GDM1 (cell line): ENCODE results near the gene AK8.

Experiments
- DNase-seq: peaks from one replicate; lab custom pipeline; 2025; lab: John Stamatoyannopoulos, UW

AK8 gene

DNA sequence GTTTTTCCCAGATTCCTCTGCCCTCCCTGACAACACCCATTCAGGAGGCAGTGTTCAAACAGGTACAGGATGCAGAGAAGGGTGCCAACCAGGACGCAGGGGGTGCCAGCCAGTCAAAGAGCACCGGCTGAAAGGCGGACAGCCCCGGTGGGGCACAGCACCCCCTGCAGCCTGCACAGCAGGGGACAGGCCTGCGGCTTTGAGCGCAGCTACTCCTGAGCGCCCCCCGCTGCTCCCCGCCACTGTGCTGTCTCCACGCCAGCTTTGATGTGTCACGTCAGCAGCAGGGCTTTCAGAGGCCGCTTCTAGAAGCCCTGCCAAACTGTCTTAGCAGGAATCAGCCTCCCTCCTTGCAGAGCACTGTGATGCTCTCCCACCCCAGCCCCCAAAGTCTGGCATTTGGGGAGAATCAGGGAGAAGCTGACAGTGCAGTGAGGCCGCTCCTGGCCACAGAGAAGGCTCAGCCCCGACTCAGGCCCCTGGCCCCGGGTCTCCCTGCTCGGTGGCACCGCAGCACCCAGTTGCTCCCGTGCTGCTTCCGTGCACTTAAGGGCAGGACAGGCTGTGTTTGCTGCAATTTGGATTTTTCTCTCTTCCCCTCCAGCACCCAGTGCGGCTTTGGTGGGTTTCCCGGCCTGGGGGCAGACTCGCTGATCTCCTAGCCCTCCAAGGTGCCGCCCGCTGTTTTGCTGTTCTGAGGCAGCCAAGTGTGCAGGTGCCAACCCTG lies 20.3 kb downstream of the AK8 start:
- no peak for DNase-seq

- DNase-seq: no peak
These were observed 21.1 kb downstream of the AK8 start for GRCh38 chr9:132857031-132857430.

- no peak for DNase-seq
These were observed 22.2 kb downstream of the AK8 start for GRCh38 chr9:132855904-132856303.

DNA sequence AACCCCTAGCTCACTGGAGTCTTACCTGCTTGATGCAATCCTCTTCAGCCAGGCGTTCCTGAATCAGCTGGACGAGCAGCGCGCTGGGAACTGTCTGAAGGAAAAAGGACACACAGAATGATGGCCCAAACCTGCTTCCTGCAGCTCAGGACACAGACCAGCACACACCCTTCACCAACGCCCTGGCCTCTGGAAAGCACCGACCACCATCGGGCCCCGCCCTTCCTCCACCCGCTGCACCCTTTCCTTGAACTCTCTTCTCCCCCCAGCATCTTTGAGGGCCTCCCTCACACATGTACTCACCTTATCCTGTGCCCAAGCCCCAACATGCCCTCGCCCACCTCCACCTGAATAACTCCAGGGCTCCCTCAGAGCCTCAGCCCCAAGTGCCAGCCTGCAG lies 23.3 kb downstream of the AK8 start:
- DNase-seq: no peak

- no peak for DNase-seq
These were observed 24.6 kb downstream of the AK8 start for GRCh38 chr9:132853482-132853881.

DNA sequence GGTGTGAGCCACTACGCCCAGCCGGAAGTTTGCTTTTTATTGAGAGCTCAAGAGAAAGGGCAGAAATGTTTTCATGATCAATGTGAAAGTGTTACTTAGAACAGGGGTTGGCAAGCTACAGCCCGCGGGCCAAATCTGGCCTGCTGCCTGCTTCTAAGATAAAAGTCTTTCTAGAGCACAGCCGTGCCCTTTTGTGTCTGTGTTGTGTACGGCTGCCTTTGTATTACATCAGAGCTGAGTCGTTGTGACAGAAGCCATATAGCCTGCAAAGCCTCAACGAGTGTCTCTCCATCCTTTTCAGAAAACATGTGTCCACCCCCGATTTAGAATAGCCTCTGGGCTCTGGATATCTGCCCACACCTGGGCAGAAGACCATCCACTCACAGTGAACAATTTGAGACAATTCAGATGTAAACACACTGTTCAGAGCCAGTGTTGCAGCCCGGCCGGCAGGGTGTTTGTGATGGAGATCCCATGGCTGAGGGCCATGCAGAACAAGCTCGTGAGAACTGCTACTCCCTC lies 28.8 kb downstream of the AK8 start:
- DNase-seq: no peak

- no peak for DNase-seq
These were observed 31.1 kb downstream of the AK8 start for GRCh38 chr9:132846918-132847515.

GRCh38 chr9:132846109-132846917 lies 31.8 kb downstream of the AK8 start:
- DNase-seq: no peak

GRCh38 chr9:132842124-132843044 lies 35.7 kb downstream of the AK8 start:
- no peak for DNase-seq

DNA sequence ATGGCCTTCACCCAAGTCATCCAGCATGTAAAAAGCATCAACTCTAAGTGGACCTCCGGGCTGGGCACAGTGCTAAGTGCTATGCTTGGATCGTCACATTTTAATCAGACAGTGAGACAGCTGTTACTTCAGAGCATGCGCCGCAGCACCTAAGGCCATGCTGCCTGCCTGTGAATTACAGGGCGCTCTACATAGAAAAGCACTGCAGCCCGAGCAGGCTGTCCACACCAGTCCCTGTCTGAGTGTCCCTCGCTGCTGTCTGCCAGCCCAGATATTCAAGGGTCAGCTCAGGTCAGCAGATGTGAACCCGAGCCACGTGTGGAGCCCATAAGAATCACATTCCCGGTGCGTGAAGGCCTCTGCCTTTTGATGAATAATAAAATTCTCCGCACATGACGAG lies 37.1 kb downstream of the AK8 start:
- no peak for DNase-seq

GRCh38 chr9:132838291-132838690 lies 39.8 kb downstream of the AK8 start:
- no peak for DNase-seq

- DNase-seq: no peak
These were observed 40.4 kb downstream of the AK8 start for GRCh38 chr9:132837501-132838286.

- DNase-seq: no peak
These were observed 43.7 kb downstream of the AK8 start for GRCh38 chr9:132834343-132834742.

- DNase-seq: no peak
These were observed 44.4 kb downstream of the AK8 start for GRCh38 chr9:132833550-132834121.

- no peak for DNase-seq
These were observed 45.8 kb downstream of the AK8 start for GRCh38 chr9:132832171-132832881.

DNA sequence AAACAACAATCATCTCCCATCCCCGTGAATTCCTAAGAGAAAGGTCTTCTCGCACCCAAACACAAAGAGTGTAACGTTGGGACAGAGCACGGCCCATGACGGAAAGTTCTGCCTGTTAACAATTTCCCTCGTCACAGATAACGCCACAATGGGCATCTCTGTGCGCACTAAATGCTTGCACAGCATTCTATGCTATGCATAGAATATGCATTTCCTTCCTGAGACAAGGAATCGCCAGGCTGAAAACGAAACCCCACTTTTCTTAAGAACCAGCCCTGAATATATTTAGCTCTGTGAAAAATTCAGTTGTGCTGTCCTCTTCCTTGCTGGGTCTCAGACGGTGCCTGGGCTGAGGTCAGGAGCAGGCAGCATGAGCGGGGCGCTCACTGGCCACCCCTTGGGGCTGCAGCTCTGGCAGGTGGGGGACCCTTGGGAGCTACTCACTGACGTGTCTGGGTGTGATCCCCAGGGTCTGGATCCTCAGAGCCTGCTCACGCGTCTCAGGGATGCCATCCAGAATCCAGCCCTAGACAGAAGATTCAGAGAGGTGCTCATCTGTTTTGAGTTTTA lies 49.8 kb downstream of the AK8 start:
- no peak for DNase-seq

- no peak for DNase-seq
These were observed 50.7 kb downstream of the AK8 start for GRCh38 chr9:132827366-132827765.

GRCh38 chr9:132826621-132827365 lies 51.3 kb downstream of the AK8 start:
- DNase-seq: no peak

DNA sequence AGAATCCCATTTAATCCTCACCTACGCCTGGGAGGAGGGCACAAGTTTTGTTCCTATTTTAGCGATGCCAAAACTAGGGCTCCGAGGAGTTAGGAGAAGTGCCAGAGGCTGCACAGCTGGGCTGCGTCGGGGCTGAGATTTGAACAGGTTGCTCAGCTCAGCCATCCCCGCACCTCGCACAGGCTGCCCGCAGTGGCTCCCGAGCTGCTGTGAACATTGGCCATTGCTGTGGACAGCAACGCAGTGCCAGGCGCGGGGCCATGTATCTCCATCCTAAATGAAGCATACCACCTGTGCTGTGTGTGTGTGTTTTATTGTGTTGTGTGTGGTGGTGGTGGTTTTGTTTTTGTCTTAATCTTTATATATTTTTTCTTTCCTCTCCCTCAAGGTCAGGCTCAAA lies 52.0 kb downstream of the AK8 start:
- DNase-seq: no peak
